ENCODE data around the gene SURF4.

GRCh38 chr9:133323991-133324703 is 51.7 kb downstream of the SURF4 start:
- no peak for TF ChIP-seq CTCF (IDR thresholded peaks at IDR 0.05; ENCODE audit: extremely low read depth in 1 of 2, insufficient read depth in 1 of 2, low read depth in 1 of 2, low read length in 2 of 2)
- TF ChIP-seq, protein P1, sequence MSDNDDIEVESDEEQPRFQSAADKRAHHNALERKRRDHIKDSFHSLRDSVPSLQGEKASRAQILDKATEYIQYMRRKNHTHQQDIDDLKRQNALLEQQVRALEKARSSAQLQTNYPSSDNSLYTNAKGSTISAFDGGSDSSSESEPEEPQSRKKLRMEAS (IDR thresholded peaks at IDR 0.05; ENCODE audit: insufficient read depth, insufficient read length): no peak
- no peak for TF ChIP-seq POLR2A (IDR thresholded peaks at IDR 0.05; ENCODE audit: low read depth, low read length)
- TF ChIP-seq EZH2 (IDR thresholded peaks at IDR 0.05; ENCODE audit: borderline replicate concordance, low read depth, low read length, severe bottlenecking): no peak
- no peak for TF ChIP-seq POLR2AphosphoS5 (IDR thresholded peaks at IDR 0.05; ENCODE audit: insufficient read depth, low read depth, low read length)
- no peak for TF ChIP-seq JUN (IDR thresholded peaks at IDR 0.05; ENCODE audit: borderline replicate concordance, insufficient read depth, insufficient read length, low read depth)
- no peak for TF ChIP-seq GATA2 (IDR thresholded peaks at IDR 0.05; ENCODE audit: insufficient read depth, insufficient read length, low read depth, low read length)

Data from endothelial cell of umbilical vein (primary cell).